ENCODE data around the gene PRKAG2. TPM values are rescaled to one million over a fixed set of nuclear protein-coding genes. Genes with fewer than 3 reads are reported as not detected.

Gene PRKAG2
- total and polyA plus RNA-seq, 2 of the 8 experiments (the other 6 are each of a cell fraction or from before 2014, with no cell fraction given), result 7.5 to 18.1 TPM

- Histone ChIP-seq H3K18ac (ENCODE audit: extremely low read depth, low read length) (no peak overlapping the region), H3K4ac (replicated peaks; ENCODE audit: insufficient read length, low read depth, low read length) (no peak overlapping the region), H3K14ac (ENCODE audit: insufficient read length) (no peak overlapping the region), H4K91ac (replicated peaks; ENCODE audit: insufficient read length, low read length) (no peak overlapping the region), H2BK15ac (ENCODE audit: low read length) (no peak overlapping the region), H3K79me2 (ENCODE audit: control insufficient read depth in 1 of 2, insufficient read depth in 2 of 2, low read length in 2 of 2) (no peaks in the 10 kb centered on the region), H3K23ac (ENCODE audit: insufficient read length) (no peak overlapping the region), H4K20me1 (replicated peaks in 1 of 2; ENCODE audit: control insufficient read depth in 1 of 2, insufficient read depth in 2 of 2, low read length in 2 of 2) (no peaks in the 10 kb centered on the region), H4K8ac (ENCODE audit: extremely low read depth, insufficient read depth, low read length) (no peak overlapping the region), H3K9me3 (ENCODE audit: insufficient read depth in 2 of 2, low read depth in 1 of 2, low read length in 1 of 2) (peaks cover 6 to 10% of the 10 kb centered on the region in 2 experiments; a peak in 2 of 4 replicates), H2AK5ac (ENCODE audit: low read depth, low read length) (no peak overlapping the region), H2BK20ac (ENCODE audit: low read length) (no peak overlapping the region), H2BK12ac (ENCODE audit: low read depth, low read length) (no peak overlapping the region), H4K5ac (ENCODE audit: insufficient read length, low read depth, low read length) (no peak overlapping the region), H3K36me3 (ENCODE audit: control insufficient read depth in 2 of 4, insufficient read depth in 4 of 4, low read length in 3 of 4) (no peaks in the 10 kb centered on the region), H3K23me2 (ENCODE audit: low read depth, low read length) (peaks cover 3% of the 10 kb centered on the region), H3K56ac (replicated peaks; ENCODE audit: insufficient read length, low read depth, low read length) (no peak overlapping the region), H3K79me1 (ENCODE audit: low read depth, low read length) (no peaks in the 10 kb centered on the region), H2BK5ac (ENCODE audit: low read depth, low read length) (no peak overlapping the region), H3K9ac (replicated peaks in 1 of 4; ENCODE audit: extremely low read depth in 1 of 4, low read depth in 3 of 4, low read length in 3 of 4) (no peak overlapping the region), H3K27ac (ENCODE audit: low read depth, low read length) (no peak overlapping the region), H3K4me3 (ENCODE audit: extremely low read depth in 1 of 4, insufficient read depth in 2 of 4, low read depth in 3 of 4, low read length in 4 of 4) (no peak overlapping the region), H2BK120ac (replicated peaks; ENCODE audit: low read depth, low read length) (no peak overlapping the region), H3K4me1 (replicated peaks in 1 of 4; ENCODE audit: control insufficient read depth in 3 of 4, insufficient read depth in 4 of 4, low read length in 3 of 4) (peaks cover 0 to 5% (median 2%) of the 10 kb centered on the region in 4 experiments; a peak in 1 of 7 replicates), H3K27me3 (replicated peaks in 1 of 4; ENCODE audit: control insufficient read depth in 3 of 4, extremely low read depth in 1 of 4, insufficient read depth in 3 of 4, low read length in 3 of 4) (peaks cover 0 to 6% (median 4%) of the 10 kb centered on the region in 4 experiments; a peak in 4 of 7 replicates), H3K4me2 (ENCODE audit: insufficient read depth in 1 of 2, low read depth in 2 of 2, low read length in 2 of 2) (no peak overlapping the region), H2AFZ (ENCODE audit: low read length) (no peak overlapping the region)
- no peak for FAIRE-seq
- 87% methylated on average over 7 of the region's 7 CpGs; no CpG with 5 or more reads in 1 of the 2 experiments for WGBS, 2 experiments (ENCODE audit: extremely low coverage in 1 of 2, insufficient coverage in 1 of 2, insufficient read length in 1 of 2, insufficient replicate concordance in 2 of 2, low coverage in 1 of 2, low lambda C conversion rate in 2 of 2, missing lambda C conversion rate in 1 of 2)
- DNase-seq (ENCODE audit: low read depth in 1 of 2, low spot score in 2 of 2), result no peak
- CTCF ChIA-PET (ENCODE audit: partially characterized antibody), result interaction anchor here (0.8 to 1.4 kb wide), 7 partner anchors 10 to 167 kb away, joined by 3 to 4 read pairs (median 3); no protein-coding TSS in a partner anchor
- no peak for TF ChIP-seq FOSL1 (IDR thresholded peaks at IDR 0.05; ENCODE audit: insufficient read depth, low read depth, low read length)
- POLR2A ChIA-PET (ENCODE audit: partially characterized antibody), result no interaction called here
Measured at GRCh38 chr7:151777908-151778670, 98.8 kb downstream of the PRKAG2 start.

Measured in H1 (cell line).